GM12892 (cell line): Measurements from ENCODE around the gene UTP25.

Source experiments
- DNase-seq: peaks from one replicate; pipeline ENCODE4 v3.0.0; 2011; ENCODE audit not compliant: insufficient read length
- FAIRE-seq: peaks from 2 replicates; lab custom pipeline; 2011; peaks lifted over from hg19 to GRCh38; lab: Jason Lieb, UNC
- POLR2A ChIP-seq: IDR thresholded peaks from 2 replicates; pipeline ENCODE4 v1.6.1; 2011; ENCODE audit warnings: low read depth, low read length, control low read depth
- POLR2AphosphoS5 ChIP-seq: IDR thresholded peaks from 2 replicates; pipeline ENCODE4 v1.6.1; 2011; ENCODE audit warnings: low read depth, low read length, control low read depth
- TAF1 ChIP-seq: IDR thresholded peaks from 2 replicates; pipeline ENCODE4 v1.6.1; 2011; ENCODE audit warnings: low read depth, mild to moderate bottlenecking, control low read depth, low read length, borderline replicate concordance

Gene UTP25

GRCh38 chr1:209853676-209854075 lies 25.9 kb downstream of the UTP25 start:
- DNase-seq (no peak), FAIRE-seq (no peak)
- no peak for TF ChIP-seq POLR2A
- TF ChIP-seq POLR2AphosphoS5 = no peak

GRCh38 chr1:209854196-209854595 lies 26.4 kb downstream of the UTP25 start:
- DNase-seq (no peak), FAIRE-seq (no peak)
- TF ChIP-seq POLR2A (no peak), TAF1 (no peak), POLR2AphosphoS5 (no peak)

- no peak for FAIRE-seq
- no peak for DNase-seq
- TF ChIP-seq TAF1 = no peak
- TF ChIP-seq POLR2AphosphoS5 = no peak
- no peak for TF ChIP-seq POLR2A
These were observed 27.2 kb downstream of the UTP25 start for GRCh38 chr1:209855006-209855405.

- TF ChIP-seq TAF1 (no peak), POLR2A (no peak)
- DNase-seq (no peak), FAIRE-seq (no peak)
These were observed 27.9 kb downstream of the UTP25 start for GRCh38 chr1:209855623-209856022.

GRCh38 chr1:209858561-209859103 lies 30.9 kb downstream of the UTP25 start:
- TF ChIP-seq POLR2A = no peak
- TF ChIP-seq TAF1 = no peak
- no peak for TF ChIP-seq POLR2AphosphoS5
- no peak for FAIRE-seq

GRCh38 chr1:209860293-209860881 lies 32.6 kb downstream of the UTP25 start:
- DNase-seq (peak; percentile 53), FAIRE-seq (peak; percentile 74)
- no peak for TF ChIP-seq TAF1
- no peak for TF ChIP-seq POLR2A
- TF ChIP-seq POLR2AphosphoS5 = no peak

More at GRCh38 chr1:209858561-209859103, 30.9 kb downstream of the UTP25 start:
- DNase-seq = no peak

GRCh38 chr1:209861242-209861641 lies 33.5 kb downstream of the UTP25 start:
- DNase-seq (no peak), FAIRE-seq (no peak)
- TF ChIP-seq TAF1 = no peak

- no peak for TF ChIP-seq POLR2AphosphoS5
- no peak for TF ChIP-seq POLR2A
- TF ChIP-seq TAF1 = no peak
- FAIRE-seq = no peak
- no peak for DNase-seq
These were observed 34.9 kb downstream of the UTP25 start for GRCh38 chr1:209862391-209863356.

- FAIRE-seq = no peak
- TF ChIP-seq TAF1 (no peak), POLR2AphosphoS5 (no peak), POLR2A (no peak)
- no peak for DNase-seq
These were observed 36.2 kb downstream of the UTP25 start for GRCh38 chr1:209863766-209864485.

GRCh38 chr1:209866201-209866600 lies 38.4 kb downstream of the UTP25 start:
- TF ChIP-seq POLR2AphosphoS5 = no peak
- no peak for TF ChIP-seq POLR2A
- TF ChIP-seq TAF1 = no peak
- DNase-seq = no peak
- no peak for FAIRE-seq
